AG10803 (cell line): Measurements from ENCODE around the gene NEGR1.
A peak's percentile ranks its signal among the peaks of the same experiment; 100 is the strongest.

Experiments used
- DNase-seq: peaks from one replicate; pipeline ENCODE4 v3.0.0; 2010; ENCODE audit warnings: low read depth
- H3K4me3 ChIP-seq: 2 replicates; pipeline ENCODE4 v1.5.1; 2011; ENCODE audit warnings: mild to moderate bottlenecking, low read length, control low read depth
- TF ChIP-seq, protein P1 (sequence below): conservative IDR thresholded peaks from 2 replicates; pipeline ENCODE4 v1.5.1; 2011; ENCODE audit warnings: mild to moderate bottlenecking, low read length, control low read depth, inconsistent platforms

Gene NEGR1

GRCh38 chr1:71630073-71630472 lies 652.3 kb downstream of the NEGR1 start:
- TF ChIP-seq, protein P1, sequence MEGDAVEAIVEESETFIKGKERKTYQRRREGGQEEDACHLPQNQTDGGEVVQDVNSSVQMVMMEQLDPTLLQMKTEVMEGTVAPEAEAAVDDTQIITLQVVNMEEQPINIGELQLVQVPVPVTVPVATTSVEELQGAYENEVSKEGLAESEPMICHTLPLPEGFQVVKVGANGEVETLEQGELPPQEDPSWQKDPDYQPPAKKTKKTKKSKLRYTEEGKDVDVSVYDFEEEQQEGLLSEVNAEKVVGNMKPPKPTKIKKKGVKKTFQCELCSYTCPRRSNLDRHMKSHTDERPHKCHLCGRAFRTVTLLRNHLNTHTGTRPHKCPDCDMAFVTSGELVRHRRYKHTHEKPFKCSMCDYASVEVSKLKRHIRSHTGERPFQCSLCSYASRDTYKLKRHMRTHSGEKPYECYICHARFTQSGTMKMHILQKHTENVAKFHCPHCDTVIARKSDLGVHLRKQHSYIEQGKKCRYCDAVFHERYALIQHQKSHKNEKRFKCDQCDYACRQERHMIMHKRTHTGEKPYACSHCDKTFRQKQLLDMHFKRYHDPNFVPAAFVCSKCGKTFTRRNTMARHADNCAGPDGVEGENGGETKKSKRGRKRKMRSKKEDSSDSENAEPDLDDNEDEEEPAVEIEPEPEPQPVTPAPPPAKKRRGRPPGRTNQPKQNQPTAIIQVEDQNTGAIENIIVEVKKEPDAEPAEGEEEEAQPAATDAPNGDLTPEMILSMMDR, result no peak
- DNase-seq, result no peak
- no peak overlapping the region for H3K4me3 ChIP-seq

DNA sequence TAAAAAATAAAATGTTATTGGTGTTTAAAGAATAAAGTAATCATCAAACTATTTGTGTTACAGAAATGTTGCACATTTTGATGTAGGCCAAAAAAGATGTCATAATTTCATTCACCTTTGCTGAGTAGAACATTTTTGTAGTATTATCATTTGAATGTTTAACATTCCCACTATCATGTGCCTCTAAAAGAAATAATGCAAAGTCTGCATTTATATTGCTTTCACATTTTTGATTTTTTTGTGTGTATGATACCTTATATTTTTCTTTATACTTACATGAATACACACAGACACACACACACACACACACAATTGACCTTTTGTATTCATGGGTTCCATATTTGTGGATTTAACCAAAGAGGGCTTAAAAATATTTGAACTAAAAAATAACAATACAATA lies 657.3 kb downstream of the NEGR1 start:
- H3K4me3 ChIP-seq, result no peak overlapping the region
- TF ChIP-seq, protein P1, result no peak
- DNase-seq, result no peak

- H3K4me3 ChIP-seq, result no peak overlapping the region
- DNase-seq, result no peak
- TF ChIP-seq, protein P1, result no peak
Observed at GRCh38 chr1:71623888-71624287, 658.5 kb downstream of the NEGR1 start.

GRCh38 chr1:71621785-71622184 lies 660.6 kb downstream of the NEGR1 start:
- DNase-seq, result peak; percentile 55
- H3K4me3 ChIP-seq, result no peak overlapping the region
- TF ChIP-seq, protein P1, result no peak

DNA sequence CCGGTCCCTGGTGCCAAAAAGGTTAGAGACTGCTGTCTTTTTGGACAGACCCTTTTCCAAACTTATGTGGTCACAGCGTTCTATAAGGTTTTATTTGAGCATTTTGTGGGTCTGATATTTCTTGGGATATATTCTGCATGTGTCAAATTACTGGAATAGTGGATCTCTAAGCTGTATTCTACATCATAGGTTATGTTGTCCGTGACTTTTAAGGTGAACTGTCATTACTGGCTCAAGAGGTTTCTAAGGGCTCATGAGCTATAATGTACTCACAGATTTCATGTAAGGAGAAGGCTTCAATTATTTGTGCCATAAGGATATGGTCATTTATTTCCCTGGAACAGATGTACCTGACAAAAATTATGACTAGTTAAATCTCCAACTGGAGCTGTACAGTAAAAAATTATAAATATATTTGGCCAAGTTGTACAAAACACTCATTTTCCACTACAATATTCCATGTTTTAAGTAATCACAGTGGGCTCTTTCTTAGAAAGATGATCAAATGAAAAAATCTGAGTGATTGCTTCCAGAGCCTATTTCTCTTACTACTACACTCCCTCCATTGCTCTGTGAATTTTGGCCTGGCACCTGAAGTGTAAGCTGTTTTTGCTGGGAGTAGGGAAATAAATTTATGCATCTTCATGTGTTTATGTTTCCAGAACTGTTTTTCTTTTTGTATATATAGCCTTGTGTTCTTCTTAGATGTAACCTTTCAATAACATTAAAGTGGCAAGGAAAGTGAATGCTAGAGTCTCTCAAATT lies 663.4 kb downstream of the NEGR1 start:
- no peak for DNase-seq

DNA sequence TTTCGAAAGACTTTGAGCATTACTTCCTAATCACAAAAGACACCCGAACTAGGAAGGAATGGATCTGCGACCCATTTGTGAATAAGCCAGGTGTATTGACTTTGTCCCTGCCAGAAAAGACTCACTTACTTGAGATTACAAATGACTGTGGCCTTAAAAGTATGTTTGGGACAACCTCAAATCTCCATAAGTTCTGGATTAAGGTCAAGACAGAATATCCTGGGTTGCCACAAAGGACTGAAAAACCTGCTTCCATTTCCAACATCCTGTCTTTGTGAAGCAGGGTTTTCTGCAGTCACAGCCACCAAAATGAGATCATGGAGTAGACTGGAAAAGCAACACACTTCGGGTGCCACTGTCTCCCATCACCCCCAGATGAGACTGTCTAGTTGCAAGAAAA lies 664.1 kb downstream of the NEGR1 start:
- no peak overlapping the region for H3K4me3 ChIP-seq
- TF ChIP-seq, protein P1, result no peak
- DNase-seq, result peak; percentile 9

More for the DNA sequence above, 663.4 kb downstream of the NEGR1 start:
- TF ChIP-seq, protein P1, result no peak
- no peak overlapping the region for H3K4me3 ChIP-seq

DNA sequence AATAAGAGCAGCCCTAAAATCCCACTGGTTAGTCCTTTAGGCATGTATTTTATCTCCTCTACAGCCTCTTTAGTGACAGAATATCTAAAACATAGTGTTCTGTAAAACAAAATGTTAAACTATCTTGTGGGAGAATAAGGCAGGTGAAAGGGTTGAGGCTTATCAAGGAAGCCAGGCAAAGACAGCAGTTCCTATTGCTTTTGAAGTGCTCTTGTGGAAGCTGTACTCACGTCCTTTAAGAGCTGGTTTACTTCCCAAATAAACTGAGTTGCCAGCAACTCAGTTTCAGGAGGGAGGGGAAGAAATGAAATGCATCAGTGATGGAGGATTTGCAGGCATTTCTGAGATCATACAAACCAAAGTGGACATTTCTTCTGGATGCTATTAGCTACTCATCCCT lies 671.9 kb downstream of the NEGR1 start:
- no peak for DNase-seq
- H3K4me3 ChIP-seq, result no peak overlapping the region
- TF ChIP-seq, protein P1, result no peak
